GM23248 (cell line): ENCODE results near the gene SLC12A6. TPM values are rescaled to one million over a fixed set of nuclear protein-coding genes. Genes with fewer than 3 reads are reported as not detected.
A peak's percentile ranks its signal among the peaks of the same experiment; 100 is the strongest.

Experiments used
- DNase-seq: peaks from one replicate; pipeline ENCODE4 v3.0.0-alpha.2; 2015
- H2AFZ ChIP-seq: fragments of 200-600 bp; sonication (generic); 2 replicates; pipeline ENCODE4 v1.6.1; 2016; ENCODE audit warnings: antibody characterized with exemption
- H3F3A ChIP-seq: fragments of 200-600 bp; sonication (generic); 2 replicates; pipeline ENCODE4 v1.6.1; 2016; ENCODE audit warnings: mild to moderate bottlenecking, antibody characterized with exemption, mixed run types; ENCODE audit not compliant: insufficient read depth
- H3K27ac ChIP-seq: fragments of 200-600 bp; sonication (generic); 2 replicates; pipeline ENCODE4 v1.5.1; 2016; ENCODE audit warnings: mild to moderate bottlenecking
- H3K27me3 ChIP-seq: fragments of 200-600 bp; sonication (generic); replicated peaks from 2 replicates; pipeline ENCODE4 v1.6.1; 2016; ENCODE audit warnings: mild to moderate bottlenecking; ENCODE audit not compliant: insufficient read depth
- H3K36me3 ChIP-seq: fragments of 200-600 bp; sonication (generic); 2 replicates; pipeline ENCODE4 v1.6.1; 2016; ENCODE audit warnings: low read depth, mild to moderate bottlenecking
- H3K4me1 ChIP-seq: fragments of 200-600 bp; sonication (generic); 2 replicates; pipeline ENCODE4 v1.6.1; 2016; ENCODE audit warnings: mild to moderate bottlenecking; ENCODE audit not compliant: insufficient read depth
- H3K4me2 ChIP-seq: fragments of 200-600 bp; sonication (generic); one replicate; pipeline ENCODE4 v1.6.1; 2016; ENCODE audit warnings: mild to moderate bottlenecking; ENCODE audit not compliant: unreplicated experiment
- H3K4me3 ChIP-seq: fragments of 200-600 bp; sonication (generic); 2 replicates; pipeline ENCODE4 v1.5.1; 2016; ENCODE audit warnings: mild to moderate bottlenecking
- H3K79me2 ChIP-seq: fragments of 200-600 bp; sonication (generic); 2 replicates; pipeline ENCODE4 v1.6.1; 2016; ENCODE audit warnings: mild to moderate bottlenecking; ENCODE audit not compliant: insufficient read depth
- H3K9ac ChIP-seq: fragments of 200-600 bp; sonication (generic); 2 replicates; pipeline ENCODE4 v1.6.1; 2016; ENCODE audit warnings: mild to moderate bottlenecking
- H3K9me2 ChIP-seq: fragments of 200-600 bp; sonication (generic); 2 replicates; pipeline ENCODE4 v1.6.1; 2016; ENCODE audit warnings: mixed run types, mild to moderate bottlenecking, moderate library complexity; ENCODE audit not compliant: insufficient read depth
- H3K9me3 ChIP-seq: fragments of 200-600 bp; sonication (generic); one replicate; pipeline ENCODE4 v1.6.1; 2017; ENCODE audit warnings: low read depth
- H4K20me1 ChIP-seq: fragments of 200-600 bp; sonication (generic); 2 replicates; pipeline ENCODE4 v1.6.0; 2016; ENCODE audit not compliant: insufficient read depth
- EZH2 ChIP-seq: fragments of 200-600 bp; sonication (generic); IDR thresholded peaks from 2 replicates; pipeline ENCODE4 v1.6.1; 2018; ENCODE audit warnings: antibody characterized with exemption, mild to moderate bottlenecking; ENCODE audit not compliant: insufficient read depth, poor library complexity, severe bottlenecking
- EZH2phosphoT487 ChIP-seq: fragments of 200-600 bp; sonication (generic); IDR thresholded peaks from 2 replicates; pipeline ENCODE4 v1.6.1; 2018; ENCODE audit warnings: antibody characterized with exemption, moderate library complexity, mild to moderate bottlenecking, low read depth; ENCODE audit not compliant: insufficient read depth
- WGBS, 2 experiments: methylation state at CpG; one replicate each; pipeline ENCODE4 v1.1.6; 2015 to 2017; ENCODE audit warnings: low lambda C conversion rate in 2 of 2, low coverage in 1 of 2; ENCODE audit errors: missing lambda C conversion rate in 2 of 2; 5-methylcytosine and 5-hydroxymethylcytosine counted together
- in situ Hi-C: fragments of 300-500 bp; cut with MboI; formaldehyde crosslinking; loops from 2 replicates; pipeline ENCODE4 v1.15.0; 2020
- microRNA counts: library from miRNA; unstranded; fragments of <30 nt; microRNA quantifications from one replicate; lab custom pipeline; 2016
- microRNA-seq: library from miRNA; unstranded; fragments of <30 nt; microRNA quantifications from one replicate; pipeline ENCODE4, GENCODE V29; 2016; ENCODE audit warnings: borderline number of aligned reads
- polyA plus RNA-seq: library from polyadenylated mRNA; unstranded; fragments of >200 nt; fragmentation: Nextera tagmentation; extraction: Ambion mirVana; gene quantifications from 2 replicates; pipeline ENCODE4 v1.2.1, GENCODE V29; 2016
- small RNA-seq: library from RNA; depleted of rRNA; stranded (forward); fragments of <200 nt; gene quantifications from one replicate; pipeline ENCODE3, GENCODE V24; 2014; ENCODE audit warnings: low read depth, low replicate concordance
- total RNA-seq: library from RNA; depleted of rRNA; stranded (reverse); fragments of >200 nt; shearing (Covaris generic); gene quantifications from 2 replicates; pipeline ENCODE4 v1.2.3, GENCODE V29; 2014; rRNA removed

Gene SLC12A6
- total and polyA plus RNA-seq, 2 experiments from 2014 or later: 4.3 to 19.2 TPM

- 65 to 67% methylated on average over 5 of the region's 5 CpGs for WGBS, 2 experiments
- peaks cover 9% of the 10 kb centered on the region; the same call in 1 of the 2 replicates for H3F3A ChIP-seq
- no peak overlapping the region for H3K4me2 ChIP-seq
- H3K4me3 ChIP-seq: no peak overlapping the region
- peak overlapping the region; percentile 21; the same call in 1 of the 2 replicates for H3K27ac ChIP-seq
- no peak overlapping the region for H2AFZ ChIP-seq
- H4K20me1 ChIP-seq: no peaks in the 10 kb centered on the region; the same call in none of the 2 replicates
- no peaks in the 10 kb centered on the region for H3K9me3 ChIP-seq
- H3K9me2 ChIP-seq: no peaks in the 10 kb centered on the region; the same call in 1 of the 2 replicates
- H3K9ac ChIP-seq: no peak overlapping the region
- peaks cover 99% of the 10 kb centered on the region for H3K79me2 ChIP-seq
- no peak for DNase-seq
- no peaks in the 10 kb centered on the region for H3K36me3 ChIP-seq
- no peaks in the 10 kb centered on the region for H3K27me3 ChIP-seq
- H3K4me1 ChIP-seq: peaks cover 5% of the 10 kb centered on the region; the same call in 1 of the 2 replicates
- TF ChIP-seq EZH2phosphoT487 (no peak), EZH2 (no peak)
- in situ Hi-C loops: no loop called here
Measured at GRCh38 chr15:34188711-34189110, 148.9 kb downstream of the SLC12A6 start.

GRCh38 chr15:34185666-34186065 lies 151.9 kb downstream of the SLC12A6 start:
- Histone ChIP-seq H4K20me1 (no peaks in the 10 kb centered on the region; the same call in none of the 2 replicates), H3F3A (peaks cover 9% of the 10 kb centered on the region; the same call in 1 of the 2 replicates)
- in situ Hi-C loops: no loop called here

DNA sequence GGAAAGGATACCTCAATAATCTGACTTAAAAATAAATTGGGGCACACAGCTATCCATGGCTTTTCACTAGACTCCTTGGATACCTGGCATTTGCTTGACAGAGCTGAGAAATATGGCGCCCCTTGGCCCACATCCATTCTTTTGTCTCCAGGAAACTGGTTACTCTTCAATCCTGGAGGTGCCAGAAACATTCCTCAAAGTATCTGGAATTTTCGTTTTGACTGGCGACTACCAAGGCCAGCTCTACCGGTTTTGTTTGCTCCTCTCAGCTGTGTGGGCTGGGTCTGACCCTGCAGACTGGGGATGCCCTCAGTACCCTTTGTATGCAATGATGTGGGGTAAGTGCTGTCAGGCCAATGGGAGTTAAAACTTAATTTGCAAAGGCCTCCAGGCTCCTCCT lies 154.6 kb downstream of the SLC12A6 start:
- Histone ChIP-seq H3K4me2 (no peak overlapping the region), H3K4me1 (no peaks in the 10 kb centered on the region), H3K9me3 (no peaks in the 10 kb centered on the region), H4K20me1 (peaks cover 3% of the 10 kb centered on the region; the same call in 1 of the 2 replicates), H3K36me3 (no peaks in the 10 kb centered on the region), H3F3A (peaks cover 4% of the 10 kb centered on the region; the same call in 1 of the 2 replicates), H3K4me3 (no peak overlapping the region), H3K9ac (no peak overlapping the region), H3K9me2 (no peaks in the 10 kb centered on the region; the same call in 1 of the 2 replicates), H2AFZ (no peak overlapping the region), H3K27me3 (no peaks in the 10 kb centered on the region), H3K27ac (no peak overlapping the region), H3K79me2 (peaks cover 97% of the 10 kb centered on the region)
- TF ChIP-seq EZH2phosphoT487 (no peak), EZH2 (no peak)
- in situ Hi-C loops: no loop called here
- no peak for DNase-seq
- 67 to 74% methylated on average over 4 of the region's 4 CpGs for WGBS, 2 experiments

More at GRCh38 chr15:34185666-34186065, 151.9 kb downstream of the SLC12A6 start:
- Histone ChIP-seq H3K79me2 (peaks cover 97% of the 10 kb centered on the region), H3K9me2 (no peaks in the 10 kb centered on the region; the same call in 1 of the 2 replicates), H3K4me3 (no peak overlapping the region), H3K36me3 (no peaks in the 10 kb centered on the region), H3K9me3 (no peaks in the 10 kb centered on the region), H3K27ac (no peak overlapping the region), H3K27me3 (no peaks in the 10 kb centered on the region), H3K4me2 (no peak overlapping the region), H3K9ac (no peak overlapping the region), H3K4me1 (peaks cover 5% of the 10 kb centered on the region; the same call in 1 of the 2 replicates), H2AFZ (no peak overlapping the region)
- TF ChIP-seq EZH2 (no peak), EZH2phosphoT487 (no peak)
- no peak for DNase-seq
- 94 to 96% methylated on average over 4 of the region's 4 CpGs for WGBS, 2 experiments

MicroRNAs within 50 kb of the gene (microRNA counts, 767-probe panel; counts per million panel counts)
- microRNA hsa-miR-1233 (lab: Ali Mortazavi, UCI): 447 counts per million, percentile 86 among the panel's probes with 10 or more counts

Small RNAs within 50 kb of the gene (microRNA-seq; reads per million reads assigned to microRNA genes)
- not detected for gene MIR1233-1

Small RNAs within 50 kb of the gene (small RNA-seq; reads per million reads assigned to genes)
- gene MIR1233-1: not detected
- not detected for gene RF00019

Other genes starting within 250 kb of the SLC12A6 start
- gene EMC7, start 235.9 kb downstream of the SLC12A6 start, total RNA-seq: 29.6 and 52.6 TPM in 2 replicates
- gene EMC7, start 235.9 kb downstream of the SLC12A6 start, polyA plus RNA-seq: 229 and 236 TPM in 2 replicates
- gene PGBD4, start 235.7 kb downstream of the SLC12A6 start, total RNA-seq: 0.76 and 1.7 TPM in 2 replicates
- 0.75 and 0.99 TPM in 2 replicates for gene PGBD4, start 235.7 kb downstream of the SLC12A6 start, polyA plus RNA-seq
- gene KATNBL1, start 127.7 kb downstream of the SLC12A6 start, total RNA-seq: 39.3 and 50.8 TPM in 2 replicates
- gene KATNBL1, start 127.7 kb downstream of the SLC12A6 start, polyA plus RNA-seq: 51.9 and 57.1 TPM in 2 replicates
- gene EMC4, start 112.8 kb downstream of the SLC12A6 start, total RNA-seq: 131 and 154 TPM in 2 replicates
- gene EMC4, start 112.8 kb downstream of the SLC12A6 start, polyA plus RNA-seq: 210 and 215 TPM in 2 replicates
- gene NOP10, start 5.4 kb upstream of the SLC12A6 start, total RNA-seq: 208 and 255 TPM in 2 replicates
- 425 and 426 TPM in 2 replicates for gene NOP10, start 5.4 kb upstream of the SLC12A6 start, polyA plus RNA-seq
- gene NUTM1, start 5.5 kb upstream of the SLC12A6 start, total RNA-seq: not detected in 2 replicates
- gene NUTM1, start 5.5 kb upstream of the SLC12A6 start, polyA plus RNA-seq: not detected in 2 replicates
- 17.5 and 34.1 TPM in 2 replicates for gene LPCAT4, start 29.4 kb upstream of the SLC12A6 start, total RNA-seq
- 24.4 and 24.7 TPM in 2 replicates for gene LPCAT4, start 29.4 kb upstream of the SLC12A6 start, polyA plus RNA-seq
- 22.5 and 57.4 TPM in 2 replicates for gene GOLGA8A, start 100.0 kb upstream of the SLC12A6 start, total RNA-seq
- 8.1 and 14.5 TPM in 2 replicates for gene GOLGA8A, start 100.0 kb upstream of the SLC12A6 start, polyA plus RNA-seq
- 13.5 and 29.2 TPM in 2 replicates for gene GOLGA8B, start 245.9 kb upstream of the SLC12A6 start, total RNA-seq
- 17.5 and 19.8 TPM in 2 replicates for gene GOLGA8B, start 245.9 kb upstream of the SLC12A6 start, polyA plus RNA-seq